NT2/D1 (cell line): ENCODE measurements around the gene ORC1.

Experiments
- DNase-seq: peaks from one replicate; pipeline ENCODE4 v3.0.0-alpha.2; 2011; ENCODE audit warnings: low read depth, low spot score
- H3K27me3 ChIP-seq: 2 replicates; pipeline ENCODE4 v1.6.0; 2011; ENCODE audit warnings: mild to moderate bottlenecking; ENCODE audit not compliant: insufficient read length, insufficient read depth
- H3K36me3 ChIP-seq: 2 replicates; pipeline ENCODE4 v1.6.1; 2011; ENCODE audit warnings: mild to moderate bottlenecking, low read length, mixed read lengths; ENCODE audit not compliant: insufficient read depth, insufficient read length
- H3K4me1 ChIP-seq: 2 replicates; pipeline ENCODE4 v1.5.1; 2011; ENCODE audit not compliant: insufficient read depth, insufficient read length
- H3K4me3 ChIP-seq: 2 replicates; pipeline ENCODE4 v1.5.1; 2011; ENCODE audit warnings: low read depth; ENCODE audit not compliant: insufficient read length
- H3K9ac ChIP-seq: 2 replicates; pipeline ENCODE4 v1.6.0; 2011; ENCODE audit warnings: low read depth; ENCODE audit not compliant: insufficient read length
- H3K9me3 ChIP-seq: 2 replicates; pipeline ENCODE4 v1.5.1; 2011; ENCODE audit warnings: mild to moderate bottlenecking, low read length; ENCODE audit not compliant: insufficient read depth
- SUZ12 ChIP-seq: IDR thresholded peaks from 2 replicates; pipeline ENCODE4 v1.6.1; 2011; ENCODE audit not compliant: insufficient read length, insufficient read depth; ENCODE audit errors: extremely low read depth
- YY1 ChIP-seq: IDR thresholded peaks from 2 replicates; pipeline ENCODE4 v1.6.1; 2011; ENCODE audit not compliant: insufficient read length, insufficient read depth
- ZNF274 ChIP-seq: IDR thresholded peaks from 2 replicates; pipeline ENCODE4 v1.6.1; 2011; ENCODE audit warnings: mild to moderate bottlenecking, low read depth, low read length

ORC1 gene

GRCh38 chr1:52345252-52345651, 59.0 kb downstream of the ORC1 start:
- H3K4me3 ChIP-seq = no peak overlapping the region
- DNase-seq = no peak
- no peak overlapping the region for H3K9ac ChIP-seq
- H3K4me1 ChIP-seq = no peaks in the 10 kb centered on the region
- TF ChIP-seq ZNF274 (no peak), YY1 (no peak), SUZ12 (no peak)
- H3K27me3 ChIP-seq = no peaks in the 10 kb centered on the region
- peaks cover 7% of the 10 kb centered on the region for H3K36me3 ChIP-seq
- H3K9me3 ChIP-seq = no peaks in the 10 kb centered on the region

GRCh38 chr1:52343979-52344378, 60.2 kb downstream of the ORC1 start:
- DNase-seq = no peak
- Histone ChIP-seq H3K4me3 (no peak overlapping the region), H3K9ac (no peak overlapping the region), H3K4me1 (no peaks in the 10 kb centered on the region), H3K36me3 (peaks cover 3% of the 10 kb centered on the region), H3K27me3 (no peaks in the 10 kb centered on the region), H3K9me3 (no peaks in the 10 kb centered on the region)
- TF ChIP-seq ZNF274 (no peak), YY1 (no peak), SUZ12 (no peak)

DNA sequence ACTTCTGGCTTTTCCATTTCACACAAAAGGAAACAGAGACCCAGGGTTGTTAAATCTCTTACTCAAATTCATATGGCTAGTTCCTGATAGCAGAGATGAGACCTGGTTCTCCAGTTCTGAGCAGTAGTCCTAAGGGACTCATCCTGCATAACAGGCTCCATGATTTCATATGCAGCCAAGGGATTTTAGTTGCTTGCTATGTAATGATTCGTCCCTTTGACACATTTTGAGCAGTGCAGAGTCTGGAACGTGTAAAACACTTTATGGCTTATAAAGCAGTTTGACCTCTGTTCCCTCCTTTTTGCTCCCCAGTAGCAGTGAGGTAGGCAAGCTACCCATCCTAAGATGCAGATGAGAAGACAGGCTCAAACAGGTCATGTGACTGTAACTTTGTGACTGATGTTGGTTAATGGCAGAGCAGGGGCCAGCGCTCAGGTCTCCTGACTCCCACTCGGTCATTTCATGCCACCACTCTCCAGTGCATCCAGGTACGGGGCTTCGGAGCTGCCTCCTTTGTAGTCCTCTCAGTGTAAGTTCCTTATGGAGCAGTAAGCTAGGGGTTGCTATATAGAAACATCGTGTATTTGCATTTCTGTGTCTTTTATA, 62.5 kb downstream of the ORC1 start:
- Histone ChIP-seq H3K9me3 (no peaks in the 10 kb centered on the region), H3K27me3 (no peaks in the 10 kb centered on the region), H3K4me3 (no peak overlapping the region), H3K4me1 (no peaks in the 10 kb centered on the region), H3K36me3 (peaks cover 4% of the 10 kb centered on the region), H3K9ac (no peak overlapping the region)
- TF ChIP-seq YY1 (no peak), SUZ12 (no peak), ZNF274 (no peak)
- DNase-seq = no peak

DNA sequence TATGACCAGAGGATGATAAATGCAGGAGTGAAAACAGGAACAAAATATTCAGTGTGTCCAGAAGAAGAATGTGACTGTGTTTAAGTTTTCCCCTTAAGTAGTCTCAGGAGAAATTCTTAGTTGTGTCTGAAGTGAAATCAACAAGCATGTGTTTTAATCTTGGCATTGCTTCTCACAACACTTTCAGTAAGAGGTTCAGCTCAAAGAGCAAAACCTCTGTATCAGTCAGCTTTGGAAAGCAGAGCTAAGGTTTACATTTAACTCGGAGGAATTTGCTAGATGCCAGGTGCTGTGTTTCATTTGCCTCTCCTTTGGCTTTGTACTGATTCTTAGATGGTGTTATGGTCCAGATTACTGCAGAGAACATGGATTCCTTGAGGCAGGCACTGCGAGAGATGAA, 66.8 kb downstream of the ORC1 start:
- peaks cover 5% of the 10 kb centered on the region for H3K36me3 ChIP-seq
- H3K9ac ChIP-seq = no peak overlapping the region
- no peak for DNase-seq
- no peaks in the 10 kb centered on the region for H3K4me1 ChIP-seq
- H3K4me3 ChIP-seq = no peak overlapping the region
- H3K27me3 ChIP-seq = no peaks in the 10 kb centered on the region
- TF ChIP-seq SUZ12 (no peak), YY1 (no peak), ZNF274 (no peak)
- H3K9me3 ChIP-seq = no peaks in the 10 kb centered on the region

DNA sequence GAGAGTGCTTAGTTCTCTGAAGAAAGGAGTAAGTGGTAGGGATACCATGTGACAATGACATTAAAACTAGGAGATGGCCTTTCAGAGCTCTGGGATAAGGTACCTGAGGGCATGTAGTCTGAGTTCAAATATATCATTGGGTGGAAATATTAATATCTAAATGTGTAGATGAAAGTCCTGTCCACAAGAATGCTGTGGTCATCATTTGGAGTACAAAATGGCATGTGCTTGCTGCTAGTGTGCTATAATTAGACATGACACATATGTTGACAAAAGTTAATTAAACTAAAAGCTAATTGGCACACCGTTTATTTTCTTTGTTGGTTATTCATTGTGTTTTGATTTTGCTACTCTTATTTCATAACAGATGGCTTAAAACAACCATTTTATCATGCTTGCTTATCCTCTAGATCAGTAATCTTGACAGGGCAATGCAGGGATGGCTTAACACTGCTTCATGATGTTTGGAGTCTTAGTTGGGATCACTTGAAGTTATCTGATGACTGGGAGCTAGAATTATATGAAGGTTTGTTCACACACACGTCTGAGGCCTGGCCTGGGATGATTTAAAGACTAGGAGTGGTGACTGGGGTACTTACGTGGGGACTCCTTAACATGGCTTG, 69.2 kb downstream of the ORC1 start:
- H3K36me3 ChIP-seq = peaks cover 5% of the 10 kb centered on the region
- H3K27me3 ChIP-seq = no peaks in the 10 kb centered on the region
- H3K9ac ChIP-seq = no peak overlapping the region
- no peak overlapping the region for H3K4me3 ChIP-seq
- H3K4me1 ChIP-seq = no peaks in the 10 kb centered on the region
- no peaks in the 10 kb centered on the region for H3K9me3 ChIP-seq
- no peak for DNase-seq
- TF ChIP-seq YY1 (no peak), SUZ12 (no peak), ZNF274 (no peak)

DNA sequence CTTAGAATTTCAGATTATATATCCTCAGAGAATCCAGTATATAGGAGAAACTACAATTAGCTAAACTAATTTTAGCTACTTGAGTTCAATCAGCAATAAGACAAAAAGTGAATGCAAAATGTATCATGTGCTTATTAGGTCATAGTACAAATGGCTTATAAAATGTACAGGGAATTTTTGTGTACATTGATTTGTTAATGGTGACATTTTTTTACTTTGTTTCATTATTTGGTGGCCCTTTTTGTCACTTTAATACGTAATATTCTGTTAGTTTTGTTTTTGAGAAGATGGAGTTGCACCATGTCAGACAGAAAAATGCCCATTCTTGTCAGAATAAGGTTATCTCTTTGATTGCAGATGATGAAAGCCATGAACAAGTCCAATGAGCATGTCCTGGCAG, 71.8 kb downstream of the ORC1 start:
- H3K36me3 ChIP-seq = peaks cover 3% of the 10 kb centered on the region
- H3K4me1 ChIP-seq = no peaks in the 10 kb centered on the region
- H3K9ac ChIP-seq = no peak overlapping the region
- H3K9me3 ChIP-seq = no peaks in the 10 kb centered on the region
- no peak overlapping the region for H3K4me3 ChIP-seq
- no peaks in the 10 kb centered on the region for H3K27me3 ChIP-seq
- DNase-seq = no peak
- TF ChIP-seq YY1 (no peak), SUZ12 (no peak), ZNF274 (no peak)

DNA sequence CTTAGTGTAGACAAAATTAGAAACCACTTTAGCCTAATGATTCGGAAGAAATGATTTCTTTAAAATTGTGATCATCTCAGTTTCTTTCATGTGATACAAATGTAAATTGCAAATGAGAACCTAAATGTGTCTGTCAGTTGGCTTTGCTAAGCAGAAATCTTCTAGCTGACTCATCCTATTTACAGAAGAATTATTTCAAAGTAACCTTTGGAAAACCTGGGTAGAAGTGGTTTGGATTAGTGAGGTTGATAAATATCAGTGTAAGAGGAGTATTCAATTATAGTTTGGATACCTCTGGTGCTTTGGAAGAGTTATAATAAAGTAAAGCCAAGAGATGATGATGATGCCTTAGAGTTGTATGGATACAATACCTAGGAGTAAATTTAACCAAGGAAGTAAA, 75.6 kb downstream of the ORC1 start:
- TF ChIP-seq ZNF274 (no peak), SUZ12 (no peak), YY1 (no peak)
- Histone ChIP-seq H3K36me3 (no peaks in the 10 kb centered on the region), H3K4me1 (peaks cover 1% of the 10 kb centered on the region)

More for the DNA sequence above, 75.6 kb downstream of the ORC1 start:
- Histone ChIP-seq H3K9me3 (no peaks in the 10 kb centered on the region), H3K4me3 (no peak overlapping the region), H3K27me3 (no peaks in the 10 kb centered on the region), H3K9ac (no peak overlapping the region)
- no peak for DNase-seq
